C4-2B (cell line): ENCODE measurements around the gene SELENOO.

Source experiments
- H3K27ac ChIP-seq: fragments of 450-650 bp; 2 replicates; pipeline ENCODE4 v1.5.1; 2017
- CTCF ChIP-seq: fragments of 450-650 bp; conservative IDR thresholded peaks from 2 replicates; pipeline ENCODE4 v1.5.1; 2017; ENCODE audit warnings: mild to moderate bottlenecking
- ZFX ChIP-seq: fragments of 450-650 bp; IDR thresholded peaks from 2 replicates; pipeline ENCODE4 v1.6.1; 2017

Gene SELENOO

DNA sequence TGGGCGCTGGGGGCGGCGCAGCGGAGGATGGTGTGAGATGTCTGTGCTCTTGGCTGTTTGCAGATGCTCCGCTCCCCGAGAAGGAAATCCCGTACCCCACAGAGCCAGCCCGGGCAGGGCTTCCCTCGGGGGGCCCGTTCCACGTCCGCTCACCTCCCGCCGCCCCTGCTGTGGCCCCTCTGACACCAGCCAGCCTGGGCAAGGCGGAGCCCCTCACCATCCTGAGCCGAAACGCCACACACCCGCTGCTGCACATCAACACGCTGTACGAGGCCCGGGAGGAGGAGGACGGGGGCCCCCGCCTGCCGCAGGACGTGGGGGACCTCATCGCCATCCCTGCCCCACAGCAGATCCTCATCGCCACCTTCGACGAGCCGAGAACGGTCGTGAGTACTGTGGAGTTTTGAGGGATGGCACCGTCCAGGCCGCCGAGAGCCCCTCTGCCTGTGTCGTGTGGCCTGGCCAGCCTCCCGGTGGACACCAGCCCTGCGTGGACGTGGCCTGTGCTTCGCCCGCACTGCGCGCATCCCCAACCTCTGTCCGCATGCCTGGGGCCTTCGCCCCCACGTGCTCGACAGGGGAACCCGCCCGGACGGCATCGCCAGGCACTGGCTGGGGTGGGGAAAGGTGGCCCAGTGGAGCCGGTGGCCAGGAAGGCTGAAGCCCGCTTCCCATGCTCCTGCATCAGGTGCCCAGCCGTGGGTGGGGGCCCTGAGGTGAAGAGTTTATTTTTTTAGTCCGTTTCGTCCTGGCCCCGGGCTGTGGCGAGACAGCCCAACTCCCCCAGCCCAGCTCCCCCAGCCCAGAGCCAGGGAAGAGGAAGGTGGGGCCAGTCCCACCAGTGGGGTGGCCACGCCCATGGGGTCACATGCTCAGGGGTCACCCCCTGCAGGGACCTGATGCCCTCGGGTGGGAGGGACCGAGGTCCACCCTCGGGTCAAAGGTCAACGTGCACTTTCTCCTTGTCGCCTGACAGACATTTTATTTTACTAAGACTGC is 21.6 kb upstream of the SELENOO start:
- no peak for TF ChIP-seq ZFX
- no peak for TF ChIP-seq CTCF

GRCh38 chr22:50179937-50180726 is 20.7 kb upstream of the SELENOO start:
- H3K27ac ChIP-seq: no peak overlapping the region
- TF ChIP-seq ZFX (no peak), CTCF (no peak)

More for the DNA sequence above, 21.6 kb upstream of the SELENOO start:
- no peak overlapping the region for H3K27ac ChIP-seq

GRCh38 chr22:50180727-50181521 is 19.9 kb upstream of the SELENOO start:
- TF ChIP-seq ZFX (no peak), CTCF (no peak)
- no peak overlapping the region for H3K27ac ChIP-seq

GRCh38 chr22:50182176-50183081 is 18.4 kb upstream of the SELENOO start:
- H3K27ac ChIP-seq: peak overlapping the region; percentile 69
- TF ChIP-seq ZFX (no peak), CTCF (no peak)

GRCh38 chr22:50183141-50183971 is 17.5 kb upstream of the SELENOO start:
- TF ChIP-seq ZFX: no peak
- TF ChIP-seq CTCF: no peak
- H3K27ac ChIP-seq: peak overlapping the region; percentile 69
